ENCODE measurements around the gene MAP3K3.

GRCh38 chr17:63645775-63646487 lies 23.7 kb downstream of the MAP3K3 start:
- TF ChIP-seq EZH2phosphoT487 (conservative IDR thresholded peaks at IDR 0.05; ENCODE audit: low read length) (no peak), CTCF (IDR thresholded peaks at IDR 0.05; ENCODE audit: insufficient read depth, low read length, poor library complexity, severe bottlenecking) (no peak)
